ENCODE measurements around the gene P2RY6.
A peak's percentile ranks its signal among the peaks of the same experiment; 100 is the strongest.

The P2RY6 gene

DNA sequence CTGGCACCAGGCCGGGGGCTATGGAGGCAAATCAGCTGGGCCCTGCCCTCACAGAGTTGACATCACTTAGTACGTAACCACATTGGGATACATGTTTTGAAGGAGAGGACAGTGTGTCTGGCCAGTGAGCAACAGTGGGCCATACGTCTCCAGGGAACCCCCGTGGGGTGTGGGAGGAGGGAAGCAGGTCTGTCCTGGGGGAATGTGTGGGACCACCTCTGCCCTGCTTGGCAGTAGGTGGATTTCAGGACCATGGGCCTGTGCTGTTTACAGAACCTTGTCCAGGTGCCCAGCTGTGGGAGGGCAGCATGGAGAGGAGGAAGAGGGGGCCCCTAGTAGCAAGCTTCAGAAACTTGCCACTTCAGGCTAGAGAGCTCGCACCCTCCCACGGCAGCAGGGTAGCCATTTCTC is 33.0 kb upstream of the P2RY6 start:
- Histone ChIP-seq H3K9me3 (no peaks in the 10 kb centered on the region), H3K27me3 (no peaks in the 10 kb centered on the region), H3K36me3 (peaks cover 42% of the 10 kb centered on the region), H3K4me1 (ENCODE audit: control insufficient read depth in 1 of 2, insufficient read depth in 1 of 2, low read depth in 1 of 2, low read length in 1 of 2) (peaks cover 2 to 8% of the 10 kb centered on the region in 2 experiments), H3K27ac (no peak overlapping the region), H3K4me3 (ENCODE audit: low read depth in 1 of 2, low read length in 1 of 2) (no peak overlapping the region)
- TF ChIP-seq, protein P1, sequence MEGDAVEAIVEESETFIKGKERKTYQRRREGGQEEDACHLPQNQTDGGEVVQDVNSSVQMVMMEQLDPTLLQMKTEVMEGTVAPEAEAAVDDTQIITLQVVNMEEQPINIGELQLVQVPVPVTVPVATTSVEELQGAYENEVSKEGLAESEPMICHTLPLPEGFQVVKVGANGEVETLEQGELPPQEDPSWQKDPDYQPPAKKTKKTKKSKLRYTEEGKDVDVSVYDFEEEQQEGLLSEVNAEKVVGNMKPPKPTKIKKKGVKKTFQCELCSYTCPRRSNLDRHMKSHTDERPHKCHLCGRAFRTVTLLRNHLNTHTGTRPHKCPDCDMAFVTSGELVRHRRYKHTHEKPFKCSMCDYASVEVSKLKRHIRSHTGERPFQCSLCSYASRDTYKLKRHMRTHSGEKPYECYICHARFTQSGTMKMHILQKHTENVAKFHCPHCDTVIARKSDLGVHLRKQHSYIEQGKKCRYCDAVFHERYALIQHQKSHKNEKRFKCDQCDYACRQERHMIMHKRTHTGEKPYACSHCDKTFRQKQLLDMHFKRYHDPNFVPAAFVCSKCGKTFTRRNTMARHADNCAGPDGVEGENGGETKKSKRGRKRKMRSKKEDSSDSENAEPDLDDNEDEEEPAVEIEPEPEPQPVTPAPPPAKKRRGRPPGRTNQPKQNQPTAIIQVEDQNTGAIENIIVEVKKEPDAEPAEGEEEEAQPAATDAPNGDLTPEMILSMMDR (IDR thresholded peaks at IDR 0.05), result no peak

DNA sequence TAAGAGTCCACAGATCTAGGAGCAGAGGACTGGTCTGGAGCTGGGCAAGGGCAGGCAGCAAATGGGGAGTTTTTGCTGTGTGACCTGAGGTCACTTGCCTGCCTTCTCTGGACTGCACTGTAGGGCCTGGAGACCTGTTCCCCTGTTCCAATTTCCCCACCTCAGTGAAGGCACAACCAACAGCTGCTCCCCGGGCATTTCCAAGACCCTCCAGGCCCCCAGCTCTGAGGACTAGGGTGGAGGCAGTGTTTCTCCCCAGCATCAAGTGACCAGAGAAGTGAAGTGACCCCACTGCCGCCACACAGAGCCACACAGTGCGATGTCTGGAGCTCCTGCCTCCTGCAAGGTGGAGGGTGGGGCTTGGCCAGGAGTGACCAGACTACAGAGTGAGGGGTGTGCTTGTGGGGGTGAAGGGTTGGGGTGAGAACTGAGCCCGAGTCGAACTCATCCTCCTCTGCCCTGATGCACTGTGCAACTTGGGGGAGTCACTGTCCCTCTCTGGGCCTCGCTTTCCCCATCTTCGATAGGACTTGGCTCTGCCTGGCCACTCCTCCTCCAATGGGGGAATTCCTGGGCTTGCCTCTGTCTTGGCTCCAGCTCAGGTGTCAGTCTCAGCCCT is 32.5 kb upstream of the P2RY6 start:
- no peak overlapping the region for H3K27ac ChIP-seq

DNA sequence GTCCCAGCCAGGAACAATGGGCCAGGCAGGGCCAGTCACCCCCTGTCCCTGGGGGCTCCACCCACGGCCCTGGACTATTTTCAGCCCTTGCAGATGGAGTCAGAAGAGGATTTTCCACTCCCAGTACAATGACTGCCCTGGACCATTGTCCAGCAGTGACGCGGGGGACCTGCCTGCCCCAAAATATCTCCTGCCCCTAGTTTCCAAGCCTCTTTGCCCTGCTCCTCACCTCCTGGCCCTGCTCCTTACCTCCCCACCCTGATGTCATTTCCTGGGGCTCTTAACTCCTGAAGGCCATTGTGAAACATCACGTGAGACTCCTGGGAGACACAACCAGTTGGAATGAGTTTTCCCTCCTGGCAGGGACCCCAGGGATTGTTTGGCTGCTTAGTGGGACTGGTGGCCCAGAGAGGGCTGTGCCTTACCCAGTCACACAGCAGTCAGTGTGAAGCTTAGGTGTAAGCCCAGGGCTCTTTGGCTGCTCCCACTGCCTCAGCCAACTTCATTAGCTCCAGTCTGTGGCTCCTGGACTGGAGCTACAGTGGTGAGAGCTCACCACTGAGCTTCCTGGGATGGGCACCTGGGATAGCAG is 31.9 kb upstream of the P2RY6 start:
- Histone ChIP-seq H3K4me1 (ENCODE audit: control insufficient read depth in 1 of 2, insufficient read depth in 1 of 2, low read depth in 1 of 2, low read length in 1 of 2) (peaks cover 2 to 8% of the 10 kb centered on the region in 2 experiments), H3K4me3 (ENCODE audit: low read depth in 1 of 2, low read length in 1 of 2) (no peak overlapping the region), H3K27me3 (no peaks in the 10 kb centered on the region), H3K27ac (no peak overlapping the region), H3K36me3 (peaks cover 30% of the 10 kb centered on the region), H3K9me3 (no peaks in the 10 kb centered on the region)
- TF ChIP-seq, protein P1 (IDR thresholded peaks at IDR 0.05), result no peak

More for the DNA sequence above, 32.5 kb upstream of the P2RY6 start:
- Histone ChIP-seq H3K9me3 (no peaks in the 10 kb centered on the region), H3K4me1 (ENCODE audit: control insufficient read depth in 1 of 2, insufficient read depth in 1 of 2, low read depth in 1 of 2, low read length in 1 of 2) (peaks cover 2 to 8% of the 10 kb centered on the region in 2 experiments), H3K4me3 (ENCODE audit: low read depth in 1 of 2, low read length in 1 of 2) (no peak overlapping the region), H3K27me3 (no peaks in the 10 kb centered on the region), H3K36me3 (peaks cover 36% of the 10 kb centered on the region)
- TF ChIP-seq, protein P1 (IDR thresholded peaks at IDR 0.05), result no peak

DNA sequence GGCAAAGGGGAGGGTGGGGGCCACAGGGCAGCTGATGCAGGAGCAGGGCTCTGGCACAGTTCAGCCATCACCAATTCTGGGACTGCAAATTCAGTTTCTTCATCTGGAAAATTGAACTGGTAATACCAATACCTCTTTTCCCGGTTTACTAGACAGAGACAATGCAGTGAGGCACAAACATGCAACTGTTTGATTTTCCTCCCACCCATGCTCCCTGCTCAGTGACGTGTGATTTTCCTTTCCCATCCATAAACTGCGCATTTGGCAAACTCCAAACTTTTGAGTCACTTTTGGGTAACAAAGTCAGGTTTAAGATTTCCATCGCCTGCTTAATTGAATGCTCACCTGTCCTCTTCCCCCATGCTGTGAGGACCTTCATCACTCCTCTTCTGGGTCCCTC is 30.8 kb upstream of the P2RY6 start:
- no peak overlapping the region for H3K27ac ChIP-seq
- peaks cover 21% of the 10 kb centered on the region for H3K36me3 ChIP-seq
- H3K27me3 ChIP-seq, result no peaks in the 10 kb centered on the region
- TF ChIP-seq, protein P1 (IDR thresholded peaks at IDR 0.05), result no peak
- no peak overlapping the region for H3K4me3 ChIP-seq (ENCODE audit: low read depth in 1 of 2, low read length in 1 of 2)
- H3K4me1 ChIP-seq (ENCODE audit: control insufficient read depth in 1 of 2, insufficient read depth in 1 of 2, low read depth in 1 of 2, low read length in 1 of 2), result peaks cover 2 to 8% of the 10 kb centered on the region in 2 experiments
- H3K9me3 ChIP-seq, result no peaks in the 10 kb centered on the region

DNA sequence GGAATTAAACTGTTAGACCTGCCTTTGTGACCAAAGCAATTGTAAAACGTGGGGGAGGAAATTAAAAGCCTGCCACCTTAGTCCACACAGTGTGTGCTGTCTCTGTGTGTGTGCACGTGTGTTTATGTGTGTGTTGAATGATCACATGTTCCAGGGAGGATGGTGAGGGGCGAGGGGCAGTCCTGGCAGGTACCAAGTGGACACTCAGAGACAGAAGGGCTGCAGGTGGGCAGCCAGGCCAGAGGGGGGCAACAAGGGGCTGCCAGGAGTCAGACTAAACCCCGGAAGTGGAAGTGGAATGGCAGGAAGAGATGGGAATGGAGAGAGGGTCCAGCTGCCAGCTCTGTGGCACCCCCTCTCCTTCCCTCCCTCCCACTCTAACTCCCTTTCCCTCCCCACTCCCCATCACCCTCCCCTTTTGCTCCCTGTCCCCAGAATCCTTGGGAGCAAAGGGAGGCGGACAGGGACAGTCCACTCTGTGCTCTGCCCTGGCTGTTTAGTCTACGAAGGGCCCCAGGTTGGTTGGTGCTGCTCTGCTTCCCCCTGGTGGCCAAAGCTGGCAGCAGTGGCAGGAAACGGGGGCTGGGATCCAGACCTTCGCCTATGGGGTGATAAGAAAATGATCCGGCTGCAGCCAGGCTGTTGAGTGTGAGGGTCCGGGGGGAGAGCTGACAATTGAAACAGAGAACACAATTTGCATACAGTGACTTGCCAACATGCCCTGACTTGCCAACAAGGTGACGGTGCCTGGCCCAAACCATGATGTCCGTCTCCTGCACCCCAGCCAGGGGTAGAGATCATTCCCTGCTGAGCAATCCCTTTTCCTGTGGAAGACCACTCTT is 29.7 kb upstream of the P2RY6 start:
- Histone ChIP-seq H3K4me1 (ENCODE audit: control insufficient read depth in 1 of 2, insufficient read depth in 1 of 2, low read depth in 1 of 2, low read length in 1 of 2) (peaks cover 2 to 8% of the 10 kb centered on the region in 2 experiments), H3K27me3 (no peaks in the 10 kb centered on the region), H3K9me3 (no peaks in the 10 kb centered on the region), H3K27ac (peak overlapping the region; percentile 15), H3K36me3 (peaks cover 25% of the 10 kb centered on the region), H3K4me3 (ENCODE audit: low read depth in 1 of 2, low read length in 1 of 2) (no peak overlapping the region)
- TF ChIP-seq, protein P1 (IDR thresholded peaks at IDR 0.05), result peak; percentile 94

Data from neutrophil (primary cell).